GM12878 (cell line): ENCODE results near the gene GPR173. TPM values are rescaled to one million over a fixed set of nuclear protein-coding genes. Genes with fewer than 3 reads are reported as not detected.

Experiments used
- ATAC-seq: fragments of 200-7000 bp; cut with Tn5 transposase; 3 replicates; pipeline ENCODE4 v1.9.1; 2020; ENCODE audit warnings: mild to moderate bottlenecking, moderate library complexity
- BruUV-seq: library from RNA; stranded (reverse); fragments of 400-500 nt; replicated peaks from 2 replicates; lab custom pipeline; 2021; lab: Mats Ljungman, UMichigan
- CTCF ChIA-PET: fragments of 300-600 bp; sonication (Branson Sonifier 250); formaldehyde crosslinking; extraction: SDS; loops from one replicate; lab custom pipeline; 2021; ENCODE audit warnings: inconsistent platforms; lab: Yijun Ruan, JAX
- POLR2A ChIA-PET: fragments of 350-600 bp; formaldehyde crosslinking; extraction: SDS; loops from one replicate; lab custom pipeline; 2021; ENCODE audit warnings: inconsistent platforms; lab: Charles Lee
- RAD21 ChIA-PET: fragments of 300-600 bp; sonication (Branson Sonifier 250); formaldehyde crosslinking; loops from one replicate; lab custom pipeline; 2023; ENCODE audit warnings: antibody characterized with exemption; ENCODE audit not compliant: unreplicated experiment; lab: Charles Lee
- SMC1A ChIA-PET: fragments of 300-600 bp; sonication (Branson Sonifier 250); formaldehyde crosslinking; loops from one replicate; lab custom pipeline; 2023; ENCODE audit not compliant: unreplicated experiment, uncharacterized antibody; lab: Charles Lee
- DNase-seq: peaks from one replicate; pipeline ENCODE4 v3.0.0-alpha.2; 2011; ENCODE audit warnings: low read depth, low spot score
- FAIRE-seq: peaks from 3 replicates; lab custom pipeline; 2011; peaks lifted over from hg19 to GRCh38; lab: Jason Lieb, UNC
- H2AFZ ChIP-seq: 2 replicates; pipeline ENCODE4 v1.6.0; 2011; ENCODE audit warnings: low read depth, low read length, control low read depth; ENCODE audit not compliant: control insufficient read depth
- H3K27ac ChIP-seq: 2 replicates; pipeline ENCODE4 v1.5.1; 2011; ENCODE audit warnings: control low read depth; ENCODE audit not compliant: control insufficient read depth, insufficient read depth
- H3K27me3 ChIP-seq, 2 experiments: replicated peaks in 1 of 2; 2 replicates each; pipeline versions ENCODE4 v1.6.0 to v1.6.1; 2011; ENCODE audit warnings: low read length in 1 of 2; ENCODE audit not compliant: control insufficient read depth in 2 of 2, insufficient read depth in 2 of 2
- H3K36me3 ChIP-seq, 2 experiments: 2 replicates each; pipeline ENCODE4 v1.5.1; 2011; ENCODE audit warnings: low read length in 1 of 2; ENCODE audit not compliant: control insufficient read depth in 2 of 2, insufficient read depth in 2 of 2
- H3K4me1 ChIP-seq: 2 replicates; pipeline ENCODE4 v1.6.1; 2011; ENCODE audit warnings: mild to moderate bottlenecking, low read length, moderate library complexity, mixed read lengths; ENCODE audit not compliant: control insufficient read depth, insufficient read depth
- H3K4me2 ChIP-seq: 2 replicates; pipeline ENCODE4 v1.6.0; 2011; ENCODE audit warnings: control low read depth; ENCODE audit not compliant: control insufficient read depth, insufficient read depth
- H3K4me3 ChIP-seq: fragments of 200-600 bp; sonication (generic); 2 replicates; pipeline ENCODE4 v1.5.1; 2016
- H3K79me2 ChIP-seq: 2 replicates; pipeline ENCODE4 v1.6.0; 2011; ENCODE audit warnings: low read length; ENCODE audit not compliant: control insufficient read depth, insufficient read depth
- H3K9ac ChIP-seq: 2 replicates; pipeline ENCODE4 v1.8.0; 2011; ENCODE audit warnings: low read length, control low read depth, mixed read lengths; ENCODE audit not compliant: control insufficient read depth, insufficient read depth
- H3K9me3 ChIP-seq: replicated peaks from 3 replicates; pipeline ENCODE4 v1.5.1; 2011; ENCODE audit warnings: mild to moderate bottlenecking, low read length; ENCODE audit not compliant: control insufficient read depth, insufficient read depth
- H4K20me1 ChIP-seq: 2 replicates; pipeline ENCODE4 v1.6.0; 2011; ENCODE audit not compliant: control insufficient read depth, insufficient read depth
- DPF2 ChIP-seq: fragments of 450-650 bp; IDR thresholded peaks from 2 replicates; pipeline ENCODE4 v1.6.1; 2017; ENCODE audit warnings: mild to moderate bottlenecking
- IRF4 ChIP-seq: IDR thresholded peaks from 2 replicates; pipeline ENCODE4 v1.6.1; 2011; ENCODE audit warnings: low read depth, low read length
- JUND ChIP-seq: IDR thresholded peaks from 2 replicates; pipeline ENCODE4 v1.6.1; 2012; ENCODE audit warnings: low read depth, mild to moderate bottlenecking, low read length, improper control_type of control experiment, moderate library complexity
- KDM1A ChIP-seq: fragments of 200-600 bp; sonication (generic); IDR thresholded peaks from 2 replicates; pipeline ENCODE4 v1.6.1; 2016; ENCODE audit warnings: borderline replicate concordance
- MEF2B ChIP-seq: fragments of 450-650 bp; IDR thresholded peaks from 2 replicates; pipeline ENCODE4 v1.6.1; 2018; ENCODE audit warnings: mild to moderate bottlenecking, moderate library complexity; ENCODE audit not compliant: partially characterized antibody, poor library complexity, severe bottlenecking
- RAD21 ChIP-seq: IDR thresholded peaks from 2 replicates; pipeline ENCODE4 v1.6.1; 2011; ENCODE audit warnings: mild to moderate bottlenecking, low read depth, low read length, moderate library complexity; ENCODE audit not compliant: insufficient read depth
- RELA ChIP-seq: fragments of 450-650 bp; IDR thresholded peaks from 2 replicates; pipeline ENCODE4 v1.8.0; 2014; ENCODE audit warnings: borderline replicate concordance; ENCODE audit not compliant: partially characterized antibody
- RELB ChIP-seq: fragments of 450-650 bp; IDR thresholded peaks from 2 replicates; pipeline ENCODE4 v1.6.1; 2017; ENCODE audit warnings: low read depth, mild to moderate bottlenecking, moderate library complexity
- RFX5 ChIP-seq: IDR thresholded peaks from 2 replicates; pipeline ENCODE4 v1.6.1; 2011; ENCODE audit warnings: low read depth, low read length, improper control_type of control experiment
- SIX5 ChIP-seq: IDR thresholded peaks from 2 replicates; pipeline ENCODE4 v1.6.1; 2011; ENCODE audit warnings: mild to moderate bottlenecking, low read depth, low read length, moderate library complexity; ENCODE audit not compliant: severe bottlenecking
- SMAD5 ChIP-seq: IDR thresholded peaks from 2 replicates; pipeline ENCODE4 v1.6.1; 2016; ENCODE audit warnings: antibody characterized with exemption, low read depth
- SPI1 ChIP-seq: IDR thresholded peaks from 2 replicates; pipeline ENCODE4 v1.6.1; 2011; ENCODE audit warnings: low read depth, mild to moderate bottlenecking, low read length, moderate library complexity, borderline replicate concordance; ENCODE audit not compliant: insufficient read depth
- TCF3 ChIP-seq: IDR thresholded peaks from 2 replicates; pipeline ENCODE4 v1.6.1; 2012; ENCODE audit warnings: low read depth, mild to moderate bottlenecking, low read length, borderline replicate concordance; ENCODE audit not compliant: insufficient read depth
- ZZZ3 ChIP-seq: IDR thresholded peaks from 2 replicates; pipeline ENCODE4 v1.6.1; 2011; ENCODE audit warnings: low read depth; ENCODE audit not compliant: control insufficient read depth, insufficient read length
- WGBS: methylation state at CpG from one replicate; pipeline ENCODE4 v1.1.6; 2016; ENCODE audit warnings: low lambda C conversion rate; ENCODE audit not compliant: insufficient replicate concordance, insufficient coverage; ENCODE audit errors: missing lambda C conversion rate; 5-methylcytosine and 5-hydroxymethylcytosine counted together
- in situ Hi-C: fragments of 300-500 bp; cut with MboI; formaldehyde crosslinking; loops from 9 replicates; pipeline ENCODE4 v1.14.3; 2018; ENCODE audit warnings: mixed read lengths
- intact Hi-C: fragments of 100-400 bp; cut with micrococcal nuclease; formaldehyde crosslinking; loops from one replicate; pipeline ENCODE4 v1.14.2; 2022; ENCODE audit not compliant: unreplicated experiment
- polyA plus RNA-seq, 11 experiments: library from polyadenylated mRNA; depleted of rRNA in 4 of 11; unstranded in 6 of 11; stranded (reverse) in 5 of 11; fragments of >200 nt; fragmentation: Nextera tagmentation in 4 of 11; fragmentation: Illumina TruSeq in 1 of 11; extraction: Ambion mirVana in 4 of 11; extraction: Trizol in 1 of 11; gene quantifications; 1 replicate in 1 of 11; 2 replicates in 10 of 11; pipeline versions ENCODE4 v1.2.1 to v1.2.3, GENCODE V29; 2011 to 2016; ENCODE audit warnings: inconsistent platforms in 2 of 11, missing spikeins in 2 of 11, low read depth in 1 of 11
- total RNA-seq, 4 experiments: library from RNA; depleted of rRNA in 3 of 4; stranded (reverse); fragments of >200 nt in 3 of 4; fragmentation: Illumina TruSeq in 1 of 4; extraction: Trizol in 1 of 4; gene quantifications; 2 replicates each; pipeline versions ENCODE4 v1.2.1 to v1.2.3, GENCODE V29; 2013 to 2021

Gene GPR173
- total and polyA plus RNA-seq, 10 of the 15 experiments (the other 5 are each of a cell fraction or from before 2014, with no cell fraction given) = 0.04 to 0.24 (median 0.12) TPM; not detected in 4

- Histone ChIP-seq H3K27ac (no peak overlapping the region), H3K4me1 (no peaks in the 10 kb centered on the region), H3K4me3 (no peak overlapping the region), H4K20me1 (no peaks in the 10 kb centered on the region), H3K4me2 (no peak overlapping the region), H2AFZ (no peak overlapping the region)
- no peak for ATAC-seq
- in situ Hi-C loops = no loop called here
- intact Hi-C loops = loop anchor here (1.0 to 2.0 kb wide), 3 partner anchors 18 to 154 kb away; partner anchors contain the start of gene KDM5C
- ChIA-PET CTCF (interaction anchor here (2.1 to 4.3 kb wide), 2 partner anchors 19 to 23 kb away, joined by 8 to 33 read pairs; partner anchors contain the start of gene KANTR), RAD21 (no interaction called here)
- DNase-seq = no peak
- 29% methylated on average over 10 of the region's 10 CpGs for WGBS
- TF ChIP-seq IRF4 (no peak), SMAD5 (no peak), SIX5 (no peak), RELA (no peak), DPF2 (no peak), RFX5 (no peak), RELB (no peak), KDM1A (no peak), ZZZ3 (no peak), RAD21 (no peak), TCF3 (no peak), MEF2B (no peak), SPI1 (no peak), JUND (no peak)
- TF ChIP-seq, all 136 proteins: peak for 0
- H3K27me3 ChIP-seq = no peaks in the 10 kb centered on the region
- H3K9me3 ChIP-seq = no peaks in the 10 kb centered on the region
- no peaks in the 10 kb centered on the region for H3K36me3 ChIP-seq
- no TSS peak for BruUV-seq
- ChIA-PET POLR2A (no interaction called here), SMC1A (no interaction called here)
- no peaks in the 10 kb centered on the region for H3K79me2 ChIP-seq
- H3K9ac ChIP-seq = no peak overlapping the region
- no peak for FAIRE-seq
Measured at GRCh38 chrX:53071064-53071463, 22.5 kb downstream of the GPR173 start.
